GM21786 (cell line): ENCODE results near the gene CAMK2B.
"Not testable (repeated sequence)": the region's sequence is repeated elsewhere in the genome, so short reads cannot be mapped to it uniquely, and the experiment has no call there.

Source experiments
- ATAC-seq: cut with Tn5 transposase; IDR thresholded peaks from one replicate; pipeline ENCODE4 v1.9.1; 2021; ENCODE audit not compliant: unreplicated experiment

CAMK2B gene

GRCh38 chr7:44194562-44195145 lies 130.7 kb downstream of the CAMK2B start:
- no peak for ATAC-seq

GRCh38 chr7:44194069-44194468 lies 131.3 kb downstream of the CAMK2B start:
- no peak for ATAC-seq

GRCh38 chr7:44193011-44193802 lies 132.2 kb downstream of the CAMK2B start:
- no peak for ATAC-seq

- ATAC-seq, result no peak
These were observed 134.2 kb downstream of the CAMK2B start for GRCh38 chr7:44191171-44191570.

- no peak for ATAC-seq
These were observed 135.2 kb downstream of the CAMK2B start for GRCh38 chr7:44189993-44190872.

- ATAC-seq, result no peak
These were observed 136.0 kb downstream of the CAMK2B start, which contains the start of gene GCK for GRCh38 chr7:44189286-44189992. GCK (minus strand) TSS chr7:44189439; CDS start chr7:44188953, 486 bp downstream.

- no peak for ATAC-seq
These were observed 136.7 kb downstream of the CAMK2B start for GRCh38 chr7:44188480-44189225.

- no peak for ATAC-seq
These were observed 137.6 kb downstream of the CAMK2B start for GRCh38 chr7:44187636-44188416.

GRCh38 chr7:44186736-44187135 lies 138.7 kb downstream of the CAMK2B start:
- no peak for ATAC-seq

GRCh38 chr7:44185729-44186128 lies 139.7 kb downstream of the CAMK2B start:
- ATAC-seq, result no peak

- ATAC-seq, result no peak
These were observed 140.4 kb downstream of the CAMK2B start for GRCh38 chr7:44184873-44185446.

- no peak for ATAC-seq
These were observed 141.1 kb downstream of the CAMK2B start for GRCh38 chr7:44184206-44184872.

GRCh38 chr7:44183386-44183785 lies 142.0 kb downstream of the CAMK2B start:
- ATAC-seq, result no peak

- no peak for ATAC-seq
These were observed 142.6 kb downstream of the CAMK2B start for GRCh38 chr7:44182827-44183226.

GRCh38 chr7:44180631-44181030 lies 144.8 kb downstream of the CAMK2B start:
- ATAC-seq, result no peak

GRCh38 chr7:44177570-44178131 lies 147.7 kb downstream of the CAMK2B start:
- no peak for ATAC-seq

- ATAC-seq, result no peak
These were observed 148.9 kb downstream of the CAMK2B start for GRCh38 chr7:44176486-44176885.

GRCh38 chr7:44175730-44176129 lies 149.7 kb downstream of the CAMK2B start:
- no peak for ATAC-seq

- not testable (repeated sequence) for ATAC-seq
These were observed 150.8 kb downstream of the CAMK2B start for GRCh38 chr7:44174694-44174948.
